PFSK-1 (cell line): ENCODE data around the gene FOXS1.

Source experiments
- FOXP2 ChIP-seq: optimal IDR thresholded peaks from 2 replicates; pipeline ENCODE3; 2011; ENCODE audit warnings: borderline replicate concordance, control low read depth, inconsistent platforms; ENCODE audit not compliant: insufficient read depth; ENCODE audit errors: extremely low read length, extremely low read depth
- POLR2AphosphoS5 ChIP-seq: IDR thresholded peaks from 2 replicates; pipeline ENCODE4 v1.6.1; 2012; ENCODE audit warnings: low read depth, mild to moderate bottlenecking, control low read depth, low read length, moderate library complexity
- SIN3A ChIP-seq: IDR thresholded peaks from 2 replicates; pipeline ENCODE4 v1.6.1; 2012; ENCODE audit warnings: mild to moderate bottlenecking, low read length, moderate library complexity, borderline replicate concordance; ENCODE audit not compliant: insufficient read depth
- TF ChIP-seq, protein P1 (sequence below), 2 experiments: IDR thresholded peaks; 2 replicates each; pipeline versions ENCODE4 v1.6.1 to v1.8.0; 2011 to 2012; ENCODE audit warnings: low read depth in 2 of 2, low read length in 2 of 2, control low read depth in 1 of 2, inconsistent platforms in 1 of 2, mild to moderate bottlenecking in 1 of 2, moderate library complexity in 1 of 2; ENCODE audit not compliant: insufficient read depth in 1 of 2

DNA sequence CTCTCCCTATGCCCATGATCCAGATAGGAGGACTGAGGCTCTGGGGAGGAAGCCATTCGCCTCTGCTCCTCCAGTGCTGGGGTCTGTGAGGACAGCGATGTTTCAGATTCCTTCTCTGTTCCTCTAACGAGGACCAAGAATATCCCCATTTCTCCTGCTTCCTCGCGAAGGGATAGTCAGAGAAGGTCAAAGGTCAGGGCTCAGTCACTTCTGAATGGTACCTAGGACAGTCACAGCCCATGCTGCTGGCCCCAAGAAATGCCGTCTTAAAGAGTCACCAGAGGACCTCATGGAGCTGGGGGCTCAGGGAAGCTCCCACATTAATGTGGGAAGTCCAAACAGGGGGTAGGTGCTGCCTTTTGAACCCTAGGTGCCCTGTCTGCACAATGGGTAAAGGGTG, 2.1 kb downstream of the FOXS1 start:
- no peak for TF ChIP-seq FOXP2
- TF ChIP-seq SIN3A, result no peak
- TF ChIP-seq, protein P1, sequence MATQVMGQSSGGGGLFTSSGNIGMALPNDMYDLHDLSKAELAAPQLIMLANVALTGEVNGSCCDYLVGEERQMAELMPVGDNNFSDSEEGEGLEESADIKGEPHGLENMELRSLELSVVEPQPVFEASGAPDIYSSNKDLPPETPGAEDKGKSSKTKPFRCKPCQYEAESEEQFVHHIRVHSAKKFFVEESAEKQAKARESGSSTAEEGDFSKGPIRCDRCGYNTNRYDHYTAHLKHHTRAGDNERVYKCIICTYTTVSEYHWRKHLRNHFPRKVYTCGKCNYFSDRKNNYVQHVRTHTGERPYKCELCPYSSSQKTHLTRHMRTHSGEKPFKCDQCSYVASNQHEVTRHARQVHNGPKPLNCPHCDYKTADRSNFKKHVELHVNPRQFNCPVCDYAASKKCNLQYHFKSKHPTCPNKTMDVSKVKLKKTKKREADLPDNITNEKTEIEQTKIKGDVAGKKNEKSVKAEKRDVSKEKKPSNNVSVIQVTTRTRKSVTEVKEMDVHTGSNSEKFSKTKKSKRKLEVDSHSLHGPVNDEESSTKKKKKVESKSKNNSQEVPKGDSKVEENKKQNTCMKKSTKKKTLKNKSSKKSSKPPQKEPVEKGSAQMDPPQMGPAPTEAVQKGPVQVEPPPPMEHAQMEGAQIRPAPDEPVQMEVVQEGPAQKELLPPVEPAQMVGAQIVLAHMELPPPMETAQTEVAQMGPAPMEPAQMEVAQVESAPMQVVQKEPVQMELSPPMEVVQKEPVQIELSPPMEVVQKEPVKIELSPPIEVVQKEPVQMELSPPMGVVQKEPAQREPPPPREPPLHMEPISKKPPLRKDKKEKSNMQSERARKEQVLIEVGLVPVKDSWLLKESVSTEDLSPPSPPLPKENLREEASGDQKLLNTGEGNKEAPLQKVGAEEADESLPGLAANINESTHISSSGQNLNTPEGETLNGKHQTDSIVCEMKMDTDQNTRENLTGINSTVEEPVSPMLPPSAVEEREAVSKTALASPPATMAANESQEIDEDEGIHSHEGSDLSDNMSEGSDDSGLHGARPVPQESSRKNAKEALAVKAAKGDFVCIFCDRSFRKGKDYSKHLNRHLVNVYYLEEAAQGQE (IDR thresholded peaks at IDR 0.05; ENCODE audit: insufficient read depth in 1 of 2, low read depth in 2 of 2, low read length in 2 of 2), result no peak
- TF ChIP-seq POLR2AphosphoS5, result no peak
